DMS53 treated with DMSO at 0.1 percent for 48 hours (cell line): ENCODE measurements around the gene ZNF710.

Experiments
- DNase-seq: peaks from one replicate; lab custom pipeline; 2025; ENCODE audit not compliant: unreplicated experiment; lab: John Stamatoyannopoulos, UW

The ZNF710 gene

DNA sequence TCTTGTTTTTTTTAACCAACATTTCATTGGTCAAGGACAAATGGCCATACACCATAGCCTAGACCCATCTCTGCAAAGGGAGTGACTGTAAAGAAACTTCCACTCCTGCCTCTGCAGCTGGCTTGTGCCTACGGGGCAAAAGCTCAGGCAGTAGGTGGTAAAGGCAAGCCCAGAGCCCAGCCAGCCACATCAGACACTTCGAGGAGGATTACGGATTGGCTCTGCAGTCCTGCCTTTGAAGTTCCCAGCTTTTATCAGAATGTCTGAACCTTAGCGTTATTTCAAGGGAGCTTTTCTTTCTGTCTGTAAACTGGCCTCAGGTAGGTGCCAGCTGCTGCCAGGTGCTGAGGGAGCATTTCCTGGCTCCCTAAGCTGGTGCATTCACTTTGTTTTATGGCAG lies 15.6 kb downstream of the ZNF710 start:
- no peak for DNase-seq

DNA sequence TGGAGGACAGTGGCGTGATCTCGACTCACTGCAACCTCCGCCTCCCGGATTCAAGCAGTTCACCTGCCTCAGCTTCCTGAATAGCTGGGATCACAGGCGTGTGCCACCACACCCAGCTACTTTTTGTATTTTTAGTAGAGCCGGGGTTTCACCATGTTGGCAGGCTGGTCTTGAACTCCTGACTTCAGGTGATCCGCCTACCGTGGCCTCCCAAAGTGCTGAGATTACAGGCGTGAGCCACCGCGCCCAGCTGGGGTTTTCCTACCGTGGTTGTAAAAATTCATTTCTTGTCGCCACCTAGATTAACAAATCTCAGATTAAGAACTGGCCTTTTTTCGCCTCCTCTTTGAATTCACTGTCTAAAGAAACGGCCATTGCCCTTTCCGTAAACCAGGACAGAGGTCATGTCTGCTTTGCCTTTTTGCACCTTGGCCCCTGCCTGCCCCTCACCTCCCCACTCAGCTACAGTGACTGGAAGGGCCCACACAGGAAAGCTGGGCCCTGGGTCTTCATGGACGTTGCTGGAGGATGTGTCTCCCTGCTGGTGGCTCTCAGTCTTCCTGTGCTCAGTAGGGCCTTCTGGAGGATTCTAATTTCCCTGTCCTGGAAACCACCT lies 17.2 kb downstream of the ZNF710 start:
- no peak for DNase-seq

DNA sequence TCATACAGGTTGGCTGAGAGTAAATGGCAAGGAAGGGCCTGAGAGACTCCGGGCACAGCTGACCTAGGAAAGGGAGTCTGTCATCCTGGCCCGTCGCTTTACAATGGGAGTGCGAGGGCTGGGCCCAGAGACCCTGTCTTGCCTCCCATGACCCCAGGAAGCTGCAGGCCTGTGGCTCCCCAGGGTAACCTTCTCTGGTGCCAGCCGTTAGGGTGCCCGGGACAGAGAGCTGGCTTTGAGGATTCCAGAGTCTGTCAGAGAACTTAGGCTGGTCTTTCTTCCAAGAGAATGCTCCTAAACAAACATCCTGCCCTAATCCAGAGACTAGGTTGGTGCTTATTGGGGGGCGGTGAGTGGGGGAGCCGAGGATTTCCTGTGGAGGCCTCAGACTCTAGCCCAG lies 18.5 kb downstream of the ZNF710 start:
- DNase-seq, result no peak

- DNase-seq, result no peak
Measured at GRCh38 chr15:90020021-90020735, 19.1 kb downstream of the ZNF710 start.

- no peak for DNase-seq
Measured at GRCh38 chr15:90020936-90021507, 19.9 kb downstream of the ZNF710 start.

- no peak for DNase-seq
Measured at GRCh38 chr15:90022345-90022744, 21.2 kb downstream of the ZNF710 start.

DNA sequence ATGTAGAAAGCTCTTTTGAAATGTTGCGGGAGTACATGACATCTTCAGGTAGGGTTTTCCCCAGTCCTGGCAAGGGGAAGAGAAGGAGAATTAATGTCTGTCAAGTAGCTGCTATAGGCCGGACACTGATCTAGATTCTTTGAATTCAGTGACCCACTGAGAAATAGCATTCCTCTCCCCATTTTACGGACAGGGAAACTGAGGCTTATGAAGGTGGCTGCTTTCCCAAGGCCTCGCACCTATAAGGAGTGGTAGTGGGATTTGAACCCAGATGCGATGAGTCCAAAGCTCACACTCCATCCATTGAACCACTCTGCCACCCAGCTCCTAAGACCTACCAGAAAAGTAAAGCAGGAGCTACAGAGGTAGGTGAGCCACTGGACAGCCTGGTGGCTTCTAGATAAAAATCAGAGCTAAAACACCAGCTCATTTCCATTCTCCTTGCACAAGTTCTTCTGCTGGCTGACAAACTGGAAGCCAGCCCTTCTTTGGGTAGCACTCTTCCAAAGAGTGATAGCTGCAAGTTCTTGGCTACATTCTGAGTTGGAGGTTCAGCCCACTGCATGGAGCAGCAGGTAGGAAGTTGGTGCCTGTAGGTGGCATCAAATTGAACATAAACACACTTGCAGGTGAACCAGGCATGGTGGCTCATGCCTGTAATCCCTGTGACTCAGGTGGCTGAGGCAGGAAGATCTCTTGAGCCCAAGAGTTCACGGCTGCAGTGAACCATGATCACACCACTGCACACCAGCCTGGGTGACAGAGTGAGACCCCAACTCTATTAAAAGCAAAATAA lies 22.0 kb downstream of the ZNF710 start:
- DNase-seq, result no peak

DNA sequence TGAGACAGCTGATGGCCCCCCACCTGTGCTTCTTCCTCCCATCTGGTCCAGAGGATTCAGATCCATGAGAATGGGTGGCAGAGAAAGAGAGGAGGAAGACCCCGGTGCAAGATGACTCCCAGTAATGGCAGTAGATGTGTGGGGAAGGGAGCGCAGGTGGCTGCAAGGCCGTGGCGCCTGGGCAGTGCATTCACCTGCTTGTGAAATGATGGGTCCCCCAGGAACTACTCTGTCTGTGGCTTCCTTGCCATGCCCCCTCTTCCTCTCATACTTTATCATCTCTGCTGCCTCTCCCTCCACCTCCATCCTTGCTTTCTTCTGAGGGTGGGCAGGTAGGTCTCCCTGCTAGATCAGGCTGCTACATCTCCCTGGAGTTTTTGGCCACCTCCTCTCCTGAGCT lies 23.3 kb downstream of the ZNF710 start:
- DNase-seq, result no peak

DNA sequence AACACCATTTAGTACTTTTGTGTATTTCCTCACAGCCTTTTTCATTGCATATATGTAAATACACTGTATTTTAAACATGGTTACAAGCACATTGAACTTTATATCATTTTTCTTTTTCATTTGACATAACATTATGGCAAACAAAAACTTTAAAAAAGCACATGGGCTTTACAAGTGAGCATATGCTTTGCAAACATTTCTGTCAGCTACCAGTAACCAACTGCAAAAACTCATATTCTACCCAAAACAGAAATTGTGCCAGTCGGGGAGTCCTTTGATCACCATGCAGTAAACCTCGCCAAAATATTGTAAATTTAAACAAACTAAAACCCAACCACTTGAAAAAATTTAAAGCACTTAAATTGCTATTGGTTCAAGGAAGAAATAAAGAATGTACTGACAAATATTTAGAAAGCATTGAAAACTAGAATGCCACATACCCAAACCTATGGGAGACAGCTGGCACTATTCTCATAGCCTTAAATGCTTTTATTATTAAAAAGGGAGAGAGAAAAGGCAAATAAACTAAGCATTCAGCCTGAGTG lies 24.4 kb downstream of the ZNF710 start:
- no peak for DNase-seq

DNA sequence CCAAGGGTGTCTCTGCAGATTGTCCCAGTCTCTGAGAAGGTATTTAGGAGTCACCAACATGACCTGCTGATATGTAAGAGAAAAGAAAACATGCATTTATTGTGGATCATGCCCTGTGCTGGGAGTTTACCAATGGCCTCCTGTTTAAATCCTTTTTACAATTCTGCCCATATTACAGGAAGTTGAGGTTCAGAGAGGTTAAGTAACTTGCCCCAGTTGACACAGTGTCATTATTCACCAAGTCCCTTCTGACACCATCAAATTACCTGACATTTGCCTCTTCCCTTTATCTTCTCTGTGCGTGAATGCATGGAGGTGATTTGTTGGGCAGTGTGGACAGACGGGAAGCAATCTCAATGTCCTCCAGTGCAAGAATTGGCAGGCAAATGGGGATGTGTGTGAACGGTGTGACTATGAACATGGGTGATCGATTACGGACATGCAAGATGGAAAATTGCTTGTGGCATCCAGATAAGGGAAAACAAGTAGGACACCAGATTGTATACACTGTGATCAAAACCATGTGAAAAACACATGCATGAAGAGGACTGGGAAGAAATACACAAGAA lies 27.3 kb downstream of the ZNF710 start:
- no peak for DNase-seq

DNA sequence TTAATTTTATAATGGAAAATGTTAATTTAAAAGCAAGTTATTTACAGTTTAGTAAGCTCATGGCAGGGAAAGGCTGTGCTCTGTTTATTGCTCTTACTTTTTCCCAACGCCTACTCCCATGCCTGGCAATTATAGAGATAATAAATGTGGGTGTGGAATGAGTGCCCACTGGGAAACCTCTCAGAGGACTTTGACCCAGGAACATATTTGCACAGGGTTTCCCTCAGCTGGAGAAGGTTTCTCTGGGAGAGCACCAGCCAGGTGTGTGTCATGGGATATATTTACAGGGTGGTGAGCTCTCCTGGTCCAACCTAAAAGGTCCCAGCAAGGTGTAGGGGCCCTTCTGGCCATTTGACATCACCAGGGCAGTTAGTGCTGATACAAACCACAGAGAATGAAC lies 27.9 kb downstream of the ZNF710 start:
- peak; percentile 83 for DNase-seq

GRCh38 chr15:90030376-90030775 lies 29.3 kb downstream of the ZNF710 start:
- DNase-seq, result no peak

DNA sequence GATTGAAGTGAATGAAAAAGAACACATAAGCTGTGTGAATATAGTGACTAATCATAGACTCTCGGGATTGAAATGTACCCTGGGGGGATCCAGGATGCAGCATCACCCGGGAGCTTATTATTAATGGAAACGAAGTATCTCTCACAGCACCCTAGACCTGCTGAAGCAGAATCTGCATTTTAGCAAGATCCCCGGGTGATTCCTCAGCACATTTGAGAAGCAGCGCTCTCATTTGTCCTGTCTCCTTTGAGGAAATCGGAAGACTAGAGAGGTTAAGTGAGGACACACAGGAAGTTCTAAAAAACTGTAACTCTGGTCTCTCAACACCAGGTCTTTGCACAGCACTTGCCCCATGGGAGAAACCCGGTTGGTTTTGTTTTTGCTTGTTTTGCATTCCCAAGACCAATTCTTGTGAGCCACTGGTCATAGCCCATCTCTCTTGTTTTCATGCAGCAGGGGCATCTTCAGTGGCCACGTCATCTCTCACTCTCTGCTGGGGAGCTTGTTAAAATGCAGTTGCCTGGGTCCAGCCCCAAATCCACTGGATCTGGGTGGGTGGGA lies 30.2 kb downstream of the ZNF710 start:
- DNase-seq, result no peak

GRCh38 chr15:90033006-90033405 lies 31.9 kb downstream of the ZNF710 start:
- DNase-seq, result no peak

DNA sequence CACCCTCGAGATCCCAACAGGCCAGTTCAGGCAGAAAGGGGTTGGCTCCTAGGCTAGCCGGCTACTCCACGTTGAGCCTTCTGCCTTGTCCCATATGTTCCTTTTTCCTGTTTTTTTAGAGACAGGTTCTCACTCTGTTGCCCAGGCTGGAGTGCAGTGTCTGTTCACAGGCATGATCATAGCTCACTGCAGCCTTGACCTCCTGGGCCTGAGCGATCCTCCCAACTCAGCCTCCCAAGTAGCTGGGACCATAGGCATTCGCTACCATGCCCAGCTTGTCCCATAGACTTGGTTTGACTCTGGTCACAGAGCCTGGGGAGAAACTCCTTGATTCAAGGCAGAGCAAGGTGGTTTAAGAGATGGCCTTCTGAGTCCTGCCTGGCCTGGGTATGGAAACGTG lies 32.3 kb downstream of the ZNF710 start:
- DNase-seq, result no peak

GRCh38 chr15:90035095-90035839 lies 34.1 kb downstream of the ZNF710 start:
- peak; percentile 78 for DNase-seq

GRCh38 chr15:90035840-90036230 lies 34.7 kb downstream of the ZNF710 start:
- DNase-seq, result no peak

DNA sequence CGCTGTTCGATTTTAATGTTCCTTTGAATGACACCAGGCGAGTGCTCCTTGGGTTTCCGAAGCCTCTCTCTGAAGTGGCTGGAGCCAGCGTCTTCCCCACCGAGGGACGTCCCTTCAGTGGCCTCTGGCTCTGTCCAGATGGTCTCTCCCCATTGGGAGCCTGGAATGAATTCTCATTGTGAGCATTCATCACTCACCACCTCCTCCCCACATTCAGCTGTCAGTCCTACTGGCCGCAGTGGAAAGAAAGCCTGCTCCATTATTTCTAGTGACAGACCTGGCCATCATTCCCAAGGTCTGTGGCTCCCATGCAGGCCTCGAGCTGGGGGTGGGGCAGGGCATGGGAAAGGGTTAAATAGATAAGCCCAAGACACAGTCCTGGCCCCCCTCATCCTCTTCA lies 35.2 kb downstream of the ZNF710 start:
- no peak for DNase-seq

DNA sequence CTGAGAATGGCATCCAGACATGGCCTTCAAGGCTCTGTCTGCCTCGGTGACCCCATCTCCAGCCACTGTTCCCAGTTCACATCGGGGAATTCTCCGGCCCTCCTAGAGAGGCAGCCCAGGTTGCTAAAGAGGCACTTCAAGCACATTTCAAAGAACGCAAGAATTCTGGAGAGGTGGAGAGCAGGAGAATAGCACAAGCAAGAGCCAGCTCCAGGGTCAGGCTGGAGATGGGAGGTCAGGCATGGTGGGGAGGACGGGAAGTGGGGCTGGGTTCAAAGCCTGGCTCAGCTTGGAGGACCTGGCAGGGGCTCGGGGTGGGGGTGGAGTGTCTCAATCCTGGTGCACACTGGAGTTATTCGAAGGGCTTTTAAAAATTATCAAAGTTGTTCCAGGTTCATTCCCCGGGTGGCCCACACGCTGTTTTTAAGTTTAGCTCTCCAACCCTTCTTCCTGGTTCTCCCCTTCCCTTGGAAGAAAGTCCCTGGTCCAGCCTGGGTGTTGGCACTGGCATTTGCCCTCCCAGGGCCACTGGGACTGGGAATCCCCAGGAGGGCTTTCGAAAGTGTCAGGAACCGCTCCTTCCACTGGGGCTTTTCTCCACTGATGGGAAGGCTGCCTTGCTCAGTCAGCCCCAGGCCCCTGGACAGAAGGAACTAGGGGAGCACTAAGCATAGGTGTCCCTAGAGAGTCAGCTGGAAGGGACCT lies 35.8 kb downstream of the ZNF710 start:
- no peak for DNase-seq

DNA sequence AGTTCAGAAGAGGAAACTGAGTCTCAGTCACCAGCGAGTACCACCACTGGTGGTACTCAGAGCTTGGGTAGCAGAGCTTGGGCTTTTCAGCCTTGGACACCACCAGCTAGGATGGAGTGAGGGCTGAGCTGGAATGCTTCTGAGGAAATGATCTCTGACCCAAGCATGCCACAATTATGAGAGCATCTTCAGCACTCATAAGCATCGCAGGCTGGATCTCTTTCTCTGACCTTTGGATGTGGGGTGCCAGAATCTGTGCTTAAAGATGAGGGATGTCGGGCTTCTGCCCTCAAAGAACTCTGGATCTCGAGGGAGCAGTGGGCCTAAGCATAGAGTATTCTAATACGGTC lies 36.4 kb downstream of the ZNF710 start:
- no peak for DNase-seq
